Colon (tissue), 2 donors: ENCODE measurements around the gene VPS37D.
"Not testable (repeated sequence)": the region's sequence is repeated elsewhere in the genome, so short reads cannot be mapped to it uniquely, and the experiment has no call there.

Experiments used
- FAIRE-seq: peaks from 2 replicates; lab custom pipeline; 2012; peaks lifted over from hg19 to GRCh38; lab: Jason Lieb, UNC
- donor health status: control.
- donor health status: control.

Gene VPS37D

GRCh38 chr7:73706126-73707044, 38.8 kb downstream of the VPS37D start:
- FAIRE-seq: no peak

GRCh38 chr7:73707045-73707631, 39.5 kb downstream of the VPS37D start:
- FAIRE-seq: no peak

DNA sequence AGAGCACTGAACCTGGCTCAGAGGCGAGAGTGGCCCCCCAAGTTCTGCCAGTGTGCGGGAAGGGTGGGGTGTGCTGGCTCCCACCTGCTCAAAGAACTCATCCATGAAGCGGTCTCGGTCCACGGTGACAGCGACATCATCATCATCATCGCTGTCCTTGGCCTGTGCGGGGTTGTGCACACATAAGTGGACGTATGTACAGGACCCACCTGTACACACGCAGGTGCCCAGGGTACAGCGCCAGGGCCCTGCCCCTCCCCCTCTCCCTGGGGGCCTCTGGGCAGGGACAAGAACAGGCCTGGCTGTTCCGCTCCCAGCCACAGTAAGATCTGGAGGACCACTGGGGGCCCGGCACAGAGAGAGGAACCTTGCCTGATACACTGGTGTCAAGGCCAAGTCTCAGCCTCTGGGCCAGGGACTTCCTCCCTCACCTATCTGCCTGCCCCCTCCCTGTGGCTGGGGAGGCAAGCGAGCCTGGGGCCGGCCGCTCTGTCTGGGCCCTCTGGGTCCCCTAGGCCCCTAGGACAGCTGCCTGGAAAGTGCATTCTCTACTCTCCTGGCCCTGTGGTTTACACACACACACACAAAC, 41.4 kb downstream of the VPS37D start:
- no peak for FAIRE-seq

GRCh38 chr7:73712773-73713172, 45.1 kb downstream of the VPS37D start:
- no peak for FAIRE-seq

- FAIRE-seq: not testable (repeated sequence)
Observed at GRCh38 chr7:73713319-73713718, 45.7 kb downstream of the VPS37D start.

GRCh38 chr7:73715648-73716317, 48.2 kb downstream of the VPS37D start:
- no peak for FAIRE-seq

DNA sequence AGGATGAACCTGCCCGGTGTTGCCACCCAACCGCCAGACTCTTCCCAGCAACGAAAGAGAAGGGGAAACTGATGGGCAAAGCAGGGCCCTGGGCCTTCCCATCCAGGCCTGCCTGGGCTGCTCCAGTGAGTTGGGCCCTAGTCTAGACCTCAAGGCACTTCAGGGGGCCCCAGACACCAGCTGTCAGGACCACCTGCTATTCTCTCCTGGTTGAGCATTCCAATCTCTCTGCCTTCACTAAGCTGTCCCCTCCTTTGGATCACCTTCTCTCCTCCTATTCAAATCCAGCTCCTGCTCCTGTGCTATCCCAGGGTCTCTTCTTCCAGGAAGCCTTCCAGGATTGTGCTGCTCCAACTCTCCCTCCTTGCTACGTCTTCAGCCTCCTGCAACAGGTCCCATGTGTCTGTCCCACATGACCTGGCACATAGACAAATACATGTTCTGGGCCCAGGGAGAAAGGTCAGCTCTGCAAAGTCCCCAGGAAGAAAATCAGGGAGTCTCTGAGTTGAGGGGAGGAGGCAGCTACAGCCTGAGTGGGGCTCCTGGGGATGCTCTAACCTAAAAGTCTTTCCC, 48.8 kb downstream of the VPS37D start:
- no peak for FAIRE-seq

DNA sequence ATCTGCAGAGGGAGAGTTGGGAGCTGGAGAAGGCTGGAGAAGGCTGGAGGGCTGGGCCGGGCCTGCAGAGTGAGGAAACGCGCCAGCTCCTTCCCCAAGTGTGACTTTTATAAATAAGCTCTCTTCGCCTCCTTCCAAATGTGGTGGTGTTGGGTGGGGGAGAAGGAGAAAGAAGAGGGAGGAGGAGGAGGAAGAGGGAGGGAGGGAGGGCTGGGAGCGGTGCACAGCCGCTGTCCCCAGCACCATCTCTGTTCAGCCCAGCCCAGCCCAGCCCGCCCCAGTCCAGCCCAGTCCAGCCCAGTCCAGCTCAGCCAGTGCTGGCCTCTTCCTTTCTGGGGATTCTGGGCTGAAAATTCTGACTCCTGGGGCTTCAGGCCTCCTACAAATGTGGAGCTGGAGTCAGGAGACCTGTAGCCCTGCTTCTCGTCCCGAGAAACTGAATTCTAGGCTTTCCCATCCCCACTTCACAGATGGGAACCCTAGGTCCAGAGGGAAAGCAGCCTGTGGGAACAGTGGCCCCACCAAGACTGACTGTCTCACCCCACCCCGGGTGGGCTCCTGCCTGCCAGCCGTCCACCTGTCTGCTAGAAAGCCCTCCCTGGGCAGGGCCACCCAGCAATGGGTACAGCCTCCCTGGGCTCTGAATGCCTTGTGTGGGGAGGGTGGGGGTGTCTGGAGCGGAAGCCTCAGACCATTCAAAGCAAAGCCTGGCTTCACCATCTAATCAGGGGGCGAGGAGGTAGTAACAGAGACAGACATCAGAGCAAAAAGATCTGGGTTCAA, 49.6 kb downstream of the VPS37D start:
- no peak for FAIRE-seq

DNA sequence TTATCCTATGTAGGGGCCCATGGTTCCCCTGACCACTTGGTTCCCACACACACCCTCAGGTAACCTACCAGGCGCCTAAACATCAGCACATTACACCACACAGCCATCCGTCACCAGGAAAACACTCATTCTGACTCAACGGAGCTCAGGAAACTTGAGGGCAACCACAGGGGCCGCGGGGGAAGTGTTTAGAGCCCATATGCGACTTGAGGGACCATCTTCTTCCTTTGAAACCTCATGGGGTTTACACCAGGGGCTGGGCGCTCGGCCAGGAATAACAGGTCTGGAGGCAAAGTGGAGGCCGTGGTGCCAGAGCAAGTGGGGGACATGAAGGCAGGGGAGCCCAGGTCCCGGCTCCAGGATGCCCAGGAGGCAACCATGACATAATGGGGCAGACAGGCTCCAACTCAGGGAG, 50.4 kb downstream of the VPS37D start:
- FAIRE-seq: no peak

- no peak for FAIRE-seq
Observed at GRCh38 chr7:73718438-73718881, 50.8 kb downstream of the VPS37D start.

DNA sequence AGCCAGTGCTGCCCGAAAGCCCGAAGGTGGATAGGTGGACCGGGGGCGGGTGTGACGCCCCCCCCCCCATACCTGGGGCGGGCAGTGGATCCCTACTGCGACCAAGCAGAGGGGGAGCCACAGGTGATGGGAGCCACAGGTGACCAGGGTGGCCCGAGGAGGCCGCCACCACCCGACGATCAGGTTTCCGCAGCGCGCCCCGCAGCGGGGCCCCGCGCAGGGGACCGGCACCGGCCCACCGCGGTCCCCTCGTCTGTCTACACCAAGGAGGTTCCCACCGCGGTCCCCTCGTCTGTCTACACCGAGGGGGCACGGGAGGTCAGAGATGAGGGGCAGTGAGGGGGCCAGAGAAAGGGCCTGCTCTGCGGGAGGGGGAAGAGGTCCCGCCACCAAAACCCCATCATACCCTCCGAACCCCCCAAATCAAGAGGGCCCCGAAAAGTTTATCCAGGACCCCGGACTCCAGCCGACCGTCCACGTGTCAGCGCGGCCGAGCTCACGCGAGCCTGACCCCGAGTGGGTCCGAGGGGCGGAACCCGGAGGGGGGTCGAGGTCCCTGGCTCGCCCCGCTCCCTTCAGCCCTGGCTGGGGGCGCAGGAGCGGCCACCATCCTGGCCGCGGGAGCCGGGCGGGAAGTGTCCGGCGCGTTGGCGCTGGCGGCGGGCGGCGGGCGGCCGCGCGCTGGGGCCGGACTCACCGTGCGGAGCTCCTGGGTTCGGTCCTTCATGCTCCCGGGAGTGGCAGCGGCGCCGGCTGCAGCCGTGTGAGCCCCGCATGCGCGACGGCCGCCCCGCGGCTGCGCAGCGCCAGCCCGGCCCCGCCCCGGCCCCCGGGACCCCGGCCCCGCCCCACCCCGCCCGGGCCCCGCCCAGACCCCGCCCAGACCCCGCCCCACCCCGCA, 51.5 kb downstream of the VPS37D start, which contains the start of gene STX1A:
Gene STX1A (minus strand): TSS at position 765 of the 901 bp plus-strand sequence. CDS start 38 bp downstream, at position 727.
- no peak for FAIRE-seq

GRCh38 chr7:73719806-73720169, 52.2 kb downstream of the VPS37D start:
- no peak for FAIRE-seq

GRCh38 chr7:73720443-73720842, 52.8 kb downstream of the VPS37D start:
- not testable (repeated sequence) for FAIRE-seq

DNA sequence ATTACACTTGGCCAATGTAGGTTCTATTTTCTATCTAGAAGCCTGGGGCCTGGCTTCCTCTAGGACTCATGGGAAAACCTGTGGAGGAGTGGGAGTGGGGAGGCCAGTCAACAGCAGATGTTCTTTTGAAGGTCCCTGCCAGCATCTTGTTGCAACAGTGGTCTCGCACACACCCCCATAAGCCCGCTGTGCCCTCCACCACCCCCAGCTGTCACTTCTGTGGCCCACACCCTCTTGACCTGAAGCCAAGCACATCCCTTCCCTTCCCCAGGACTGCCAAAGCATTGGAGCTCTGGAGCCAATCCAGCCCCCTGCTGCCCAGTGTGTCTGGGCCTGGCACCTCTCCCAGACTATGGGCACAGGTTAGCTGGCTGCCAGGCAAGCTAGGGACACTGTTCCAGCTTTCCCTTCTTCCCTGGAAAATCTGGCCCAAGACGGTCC, 53.8 kb downstream of the VPS37D start:
- FAIRE-seq: no peak
